NCI-H1436 treated with DMSO at 0.1 percent for 48 hours (cell line): ENCODE data around the gene FCGR3B.
"Not testable (repeated sequence)": the region's sequence is repeated elsewhere in the genome, so short reads cannot be mapped to it uniquely, and the experiment has no call there.

ENCODE experiments used
- DNase-seq: peaks from one replicate; lab custom pipeline; 2025; lab: John Stamatoyannopoulos, UW

Gene FCGR3B

DNA sequence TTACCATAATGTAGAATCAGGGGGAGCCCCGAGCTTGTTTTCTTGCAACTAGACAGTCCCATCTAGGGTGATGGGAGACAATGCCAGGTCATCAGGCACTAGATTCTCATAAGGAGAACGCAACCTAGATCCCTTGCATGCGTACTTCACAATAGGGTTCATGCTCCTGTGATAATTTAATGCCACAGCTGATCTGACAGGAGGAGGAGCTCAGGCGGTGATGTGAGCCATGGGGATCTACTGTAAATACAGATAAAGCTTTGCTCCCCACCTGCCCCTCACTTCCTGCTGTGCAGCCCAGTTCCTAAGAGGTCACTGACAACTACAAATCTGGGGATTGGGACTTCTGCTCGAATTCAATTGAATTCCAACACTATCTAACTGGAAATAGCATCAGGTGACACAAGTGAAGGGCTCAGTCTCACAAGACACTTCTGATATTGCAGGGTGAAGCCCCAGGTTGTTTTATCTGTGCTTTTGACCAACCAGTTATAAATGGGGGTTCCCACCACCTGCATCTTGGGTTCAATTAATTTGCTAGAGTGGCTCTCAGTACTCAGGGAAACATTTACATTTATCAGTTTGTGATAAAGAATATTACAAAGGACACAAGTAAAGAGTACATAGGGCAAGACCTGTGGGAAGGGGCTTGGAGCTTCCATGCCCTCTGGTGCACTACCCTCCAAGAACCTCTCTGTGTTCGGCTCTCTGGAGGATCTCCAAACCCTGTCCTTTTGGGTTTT is 7.4 kb upstream of the FCGR3B start:
- not testable (repeated sequence) for DNase-seq

DNA sequence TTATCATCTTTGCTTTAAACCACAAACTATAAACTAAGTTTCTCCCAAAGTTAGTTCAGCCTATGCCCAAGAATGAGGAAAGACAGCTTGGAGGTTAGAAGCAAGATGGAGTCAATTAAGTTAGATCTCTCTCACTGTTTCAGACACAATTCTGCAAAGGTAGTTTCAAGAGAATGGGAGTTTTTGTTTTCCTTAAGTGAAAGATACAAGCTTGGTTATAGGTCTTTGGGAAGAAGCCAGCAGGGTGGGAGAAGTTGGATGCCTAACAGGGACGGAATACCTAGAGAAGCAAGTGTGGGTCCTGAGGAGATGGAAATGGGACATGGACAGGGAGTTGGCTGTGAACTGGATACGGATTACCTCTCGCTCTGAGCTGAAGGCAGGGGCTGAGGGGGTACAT is 6.0 kb upstream of the FCGR3B start:
- DNase-seq: not testable (repeated sequence)

DNA sequence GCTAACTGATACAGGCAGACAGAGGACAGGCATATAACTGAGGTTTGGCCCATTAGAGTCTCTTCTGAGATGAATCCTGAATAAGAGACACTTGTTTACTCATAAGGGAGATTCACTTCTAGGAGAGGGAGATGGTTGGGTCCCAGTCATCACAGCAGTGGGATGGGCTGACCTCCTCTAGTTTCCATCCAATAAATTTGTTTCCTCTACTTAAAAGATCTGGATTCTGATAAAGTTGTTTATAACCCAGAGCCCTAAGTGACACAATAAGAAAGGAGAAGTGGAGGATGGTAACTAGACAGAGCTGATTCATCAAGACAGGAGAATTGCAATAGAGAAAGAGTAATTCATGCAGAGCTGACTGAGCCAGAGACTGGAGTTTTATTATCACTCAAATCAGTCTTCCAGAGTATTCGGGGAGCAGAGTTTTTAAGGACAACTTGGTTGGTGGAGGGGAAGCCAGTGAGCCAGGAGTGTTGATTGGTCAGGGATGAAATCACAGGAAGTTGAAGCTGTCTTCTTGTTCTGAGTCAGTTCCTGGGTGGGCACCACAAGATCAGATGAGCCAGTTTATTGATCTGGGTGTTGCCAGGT is 5.3 kb upstream of the FCGR3B start:
- DNase-seq: not testable (repeated sequence)

GRCh38 chr1:161634993-161635392 is 4.0 kb upstream of the FCGR3B start:
- not testable (repeated sequence) for DNase-seq

DNA sequence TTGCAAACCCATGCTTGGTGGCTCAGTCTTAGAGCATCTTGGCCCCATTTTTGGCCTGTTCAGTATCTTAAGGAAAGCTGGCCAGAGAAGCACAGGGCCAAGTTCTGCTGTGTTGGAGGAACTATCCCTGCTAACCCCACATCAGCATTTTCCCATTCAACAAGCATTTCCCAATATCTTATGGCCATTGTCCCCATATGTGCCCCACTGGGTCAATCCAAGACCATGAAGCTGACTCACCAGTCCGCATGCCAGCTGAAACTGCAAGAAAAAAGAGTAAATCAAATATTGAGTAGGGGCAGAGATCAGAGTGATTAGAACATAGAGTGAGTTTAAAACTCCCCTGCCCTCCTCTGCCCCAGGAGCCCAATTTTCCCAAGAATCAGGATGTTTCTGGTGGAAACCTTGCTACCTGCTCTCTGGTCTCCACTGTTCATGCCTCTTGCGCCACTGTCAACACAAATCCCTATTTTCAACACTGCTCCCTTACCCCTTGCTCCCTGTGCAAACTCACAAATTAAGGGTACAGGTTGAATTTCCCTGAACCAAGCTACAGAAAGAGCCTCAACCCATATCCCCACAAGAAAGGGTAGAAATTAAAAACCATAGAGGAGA is 741 bp downstream of the FCGR3B start:
- DNase-seq: not testable (repeated sequence)

DNA sequence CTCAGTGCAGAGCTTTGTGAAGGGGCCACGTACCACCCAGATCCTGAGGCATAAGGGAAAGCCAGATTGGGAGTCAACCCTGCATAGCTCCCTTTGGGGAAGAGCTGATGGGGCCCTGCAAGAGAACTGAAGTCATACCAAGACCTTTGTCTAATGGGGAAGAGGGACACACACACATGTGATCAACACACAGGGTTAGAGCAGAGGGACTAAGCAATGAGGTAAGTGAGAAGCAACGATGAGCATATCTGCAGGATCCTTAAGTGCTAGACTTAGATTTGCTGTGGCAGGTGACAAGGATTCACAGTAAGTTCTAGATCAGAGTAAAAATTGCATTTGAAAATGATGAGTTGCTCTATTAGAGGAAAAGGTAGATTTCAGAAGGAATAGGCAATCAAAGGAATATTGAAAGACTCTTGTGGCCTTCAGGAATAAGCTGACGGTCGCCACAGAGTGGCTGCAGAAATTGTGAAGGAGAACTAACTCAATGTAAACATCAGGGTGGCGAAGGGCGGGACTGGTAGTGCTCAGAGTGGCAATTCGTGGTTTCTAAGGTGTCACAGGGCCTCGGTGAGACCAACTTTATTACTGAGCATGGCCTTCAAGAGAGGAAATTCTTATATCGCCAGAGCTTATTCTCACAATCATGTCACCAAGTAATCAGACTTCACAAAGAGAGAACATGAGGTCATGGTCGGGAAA is 4.4 kb downstream of the FCGR3B start:
- DNase-seq: not testable (repeated sequence)

DNA sequence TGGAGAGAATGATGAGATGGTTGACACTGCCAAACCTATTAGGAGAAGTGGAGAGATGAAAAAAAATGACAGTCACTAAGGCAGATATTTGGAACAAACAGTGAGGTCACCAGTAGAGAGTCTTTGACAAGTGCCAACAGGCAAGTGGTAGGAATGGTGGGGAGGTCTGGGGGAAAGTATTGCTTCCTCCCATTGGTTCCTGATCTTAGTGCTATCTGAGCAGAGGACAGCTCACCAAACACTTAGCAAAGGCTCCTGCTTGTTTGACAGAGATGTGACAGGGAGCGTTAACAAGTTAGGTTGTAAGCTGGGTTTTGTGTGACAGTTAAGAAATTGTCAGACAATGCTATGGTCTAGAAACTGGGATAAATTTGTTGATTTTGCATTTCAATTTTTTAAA is 6.4 kb downstream of the FCGR3B start:
- DNase-seq: not testable (repeated sequence)

DNA sequence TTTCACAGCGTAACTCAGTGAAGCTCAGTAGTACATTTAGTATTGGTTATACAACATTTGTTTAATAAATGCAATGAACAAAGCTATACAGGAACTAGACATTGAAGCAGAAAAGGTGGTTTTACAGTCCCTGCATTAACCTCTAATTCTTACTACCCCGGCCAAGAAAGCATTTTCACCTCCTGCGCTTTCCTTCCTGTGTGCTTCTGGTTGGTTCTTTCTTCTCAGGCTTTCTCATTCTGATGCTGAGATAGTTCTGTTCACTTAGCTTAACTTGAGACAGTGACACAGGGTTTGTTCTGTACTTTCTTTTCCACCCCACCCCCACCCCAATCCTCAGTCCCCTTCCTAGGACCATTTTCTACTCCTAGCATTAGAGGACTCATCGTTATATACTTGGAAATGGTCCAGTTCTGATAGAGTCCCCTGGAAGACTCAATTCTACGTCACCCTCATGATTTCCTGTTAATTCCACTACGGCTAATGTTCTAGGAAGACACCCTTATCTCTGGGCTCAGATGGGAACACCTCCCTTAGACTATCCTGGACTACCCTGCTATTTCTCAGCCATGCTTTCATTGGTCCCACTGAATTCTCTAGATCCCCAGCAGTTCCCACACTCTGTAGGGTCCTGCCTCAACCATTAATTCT is 7.5 kb downstream of the FCGR3B start:
- DNase-seq: not testable (repeated sequence)

DNA sequence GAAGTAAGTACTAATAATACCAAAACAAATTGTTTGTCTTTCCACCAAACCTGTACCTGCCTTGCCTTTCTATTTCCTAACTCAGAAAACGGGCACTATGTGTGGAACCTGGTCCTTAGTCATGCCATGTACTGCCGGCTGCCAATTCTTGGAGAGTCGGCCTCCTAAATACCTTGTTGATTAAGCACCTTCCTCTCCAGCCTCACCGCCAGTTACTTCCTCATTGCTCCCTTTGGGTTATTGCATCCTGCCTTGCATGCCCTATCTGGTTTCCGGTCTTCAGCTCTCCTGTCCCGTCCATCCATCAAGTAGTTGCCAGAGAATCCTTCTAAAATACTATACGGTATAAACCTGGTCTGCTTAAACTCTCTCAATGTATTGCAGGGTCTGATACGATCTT is 8.9 kb downstream of the FCGR3B start:
- DNase-seq: not testable (repeated sequence)

DNA sequence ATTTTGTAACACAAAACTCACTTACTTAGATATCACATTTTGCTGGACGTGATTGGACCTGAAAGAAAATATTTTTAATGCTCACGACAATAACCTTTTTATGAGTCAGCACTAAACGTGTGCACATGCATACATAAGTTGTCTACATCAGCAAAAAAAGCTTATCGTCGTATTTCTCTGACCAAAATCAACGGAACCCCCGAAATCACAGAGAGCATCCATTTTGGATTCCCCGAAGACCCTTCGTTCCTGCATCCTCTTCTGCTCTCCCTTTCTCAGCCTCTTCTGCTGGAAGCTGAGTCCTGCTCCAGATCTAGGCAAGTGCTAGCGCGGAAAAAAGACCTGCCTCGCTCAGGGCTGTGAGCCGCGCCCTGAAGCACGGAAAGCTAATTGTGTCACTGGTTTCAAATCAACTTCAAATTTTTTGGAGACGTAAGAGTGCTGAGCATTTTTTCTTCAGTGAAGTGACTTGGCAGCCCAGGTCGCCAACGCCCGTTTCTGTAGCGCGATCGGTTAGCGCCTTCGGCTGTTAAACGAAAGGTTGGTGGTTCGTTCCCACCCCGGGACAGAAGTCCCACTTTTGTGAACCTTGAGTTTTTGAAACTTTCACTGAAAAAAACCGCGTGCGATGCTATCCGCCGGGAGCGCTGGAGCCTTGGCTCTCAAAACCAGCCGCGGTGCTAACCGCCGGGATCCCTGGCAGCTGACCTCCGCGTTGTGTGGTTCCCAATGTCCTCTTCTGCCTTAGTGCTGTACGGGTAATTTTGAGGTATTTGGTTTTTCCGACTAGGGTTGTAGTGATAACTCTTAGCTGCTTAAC is 9.6 kb downstream of the FCGR3B start:
- not testable (repeated sequence) for DNase-seq

DNA sequence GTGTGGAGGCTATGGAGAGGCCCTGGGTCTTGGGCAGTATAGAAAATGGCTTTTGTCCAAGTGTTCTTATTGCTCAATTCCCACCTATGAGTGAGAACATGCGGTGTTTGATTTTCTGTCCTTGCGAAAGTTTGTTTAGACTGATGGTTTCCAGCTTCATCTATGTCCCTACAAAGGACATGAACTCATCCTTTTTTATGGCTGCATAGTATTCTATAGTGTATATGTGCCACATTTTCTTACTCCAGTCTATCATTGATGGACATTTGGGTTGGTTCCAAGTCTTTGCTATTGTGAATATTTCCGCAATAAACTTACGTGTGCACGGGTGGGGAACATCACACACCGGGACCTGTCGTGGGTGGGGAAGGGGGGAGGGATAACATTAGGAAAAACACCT is 10.6 kb downstream of the FCGR3B start:
- not testable (repeated sequence) for DNase-seq

DNA sequence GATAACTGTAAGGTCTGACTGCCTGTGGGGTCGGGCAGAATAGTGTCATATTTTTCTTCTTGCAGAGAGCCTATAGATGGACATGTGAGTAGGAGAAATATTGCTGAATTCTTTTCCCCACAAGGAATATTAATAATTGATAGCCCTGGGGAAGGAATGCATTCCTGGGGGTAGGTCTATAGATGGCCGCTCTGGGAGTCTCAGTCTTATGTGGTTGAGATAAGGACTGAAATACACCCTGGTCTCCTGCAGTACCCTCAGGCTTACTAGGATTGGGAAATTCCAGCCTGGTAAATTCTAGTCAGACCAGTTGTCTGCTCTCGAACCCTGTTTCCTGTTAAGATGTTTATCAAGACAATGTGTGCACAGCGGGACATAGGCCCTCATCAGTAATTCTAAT is 12.5 kb downstream of the FCGR3B start:
- not testable (repeated sequence) for DNase-seq

GRCh38 chr1:161616417-161616816 is 14.6 kb downstream of the FCGR3B start:
- not testable (repeated sequence) for DNase-seq

- not testable (repeated sequence) for DNase-seq
These were observed 17.8 kb downstream of the FCGR3B start for GRCh38 chr1:161613142-161613514.

GRCh38 chr1:161612322-161613141 is 18.4 kb downstream of the FCGR3B start:
- DNase-seq: peak; percentile 64

DNA sequence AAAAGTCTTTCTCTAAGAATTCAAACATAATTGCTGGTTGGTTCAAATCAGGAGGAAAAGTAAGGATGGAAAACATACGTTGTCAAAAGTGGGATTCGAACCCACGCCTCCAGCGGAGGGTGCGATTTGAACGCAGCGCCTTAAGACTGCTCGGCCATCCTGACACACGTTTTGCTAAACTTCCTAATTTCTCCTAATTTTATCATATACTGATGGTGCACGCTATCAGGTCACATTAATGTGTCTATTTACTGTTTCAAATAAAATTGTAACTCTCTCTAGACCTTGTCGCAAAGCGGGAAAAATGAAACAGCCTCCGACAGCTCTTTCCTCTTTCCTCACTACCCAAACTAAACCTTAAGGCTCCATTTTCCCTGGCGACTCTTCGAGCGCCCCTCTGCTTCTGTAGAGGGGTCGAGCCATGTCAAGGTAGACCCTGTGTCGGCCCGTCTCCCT is 19.1 kb downstream of the FCGR3B start:
- DNase-seq: not testable (repeated sequence)

DNA sequence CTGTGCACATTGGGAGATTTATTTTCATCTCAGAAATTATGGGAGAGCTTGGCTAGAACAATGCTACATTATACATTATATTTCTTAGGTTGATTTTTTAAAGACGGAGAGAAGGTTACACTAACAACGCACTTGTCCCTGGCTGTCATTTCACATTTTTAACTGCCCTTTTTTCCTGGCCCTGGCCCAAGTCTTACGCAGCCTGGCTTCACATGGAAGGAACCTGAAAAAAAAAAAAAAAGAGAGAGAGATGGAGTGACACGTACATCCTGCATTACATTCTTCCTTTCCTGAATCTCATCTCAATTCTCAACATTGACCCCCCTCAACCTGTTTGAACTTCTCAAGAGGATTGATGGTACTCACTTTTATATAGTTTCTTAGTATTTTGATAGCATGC is 20.8 kb downstream of the FCGR3B start:
- DNase-seq: not testable (repeated sequence)

GRCh38 chr1:161606541-161607336 is 24.2 kb downstream of the FCGR3B start:
- DNase-seq: not testable (repeated sequence)
